Measurements from ENCODE around the gene CARMIL1. TPM values are rescaled to one million over a fixed set of nuclear protein-coding genes. Genes with fewer than 3 reads are reported as not detected.

Gene CARMIL1
- polyA plus RNA-seq, 1 of the 3 experiments (the other 2 are of a cell fraction): 1.7 TPM

- POLR2A ChIA-PET: no interaction called here
- Histone ChIP-seq H2AFZ (ENCODE audit: low read depth) (no peak overlapping the region), H3F3A (replicated peaks; ENCODE audit: insufficient read depth) (no peaks in the 10 kb centered on the region), H3K4me3 (ENCODE audit: low read depth in 2 of 2, low read length in 1 of 2) (no peak overlapping the region), H3K27ac (ENCODE audit: low read depth in 2 of 2, low read length in 1 of 2) (no peak overlapping the region), H4K20me1 (ENCODE audit: insufficient read depth) (no peaks in the 10 kb centered on the region), H3K9me3 (no peaks in the 10 kb centered on the region), H3K79me2 (ENCODE audit: insufficient read depth) (no peaks in the 10 kb centered on the region), H3K27me3 (ENCODE audit: insufficient read depth) (no peaks in the 10 kb centered on the region), H3K9ac (no peak overlapping the region), H3K4me1 (ENCODE audit: control insufficient read depth in 1 of 2, insufficient read depth in 2 of 2, low read depth in 1 of 2, low read length in 1 of 2) (peaks cover 0 to 4% of the 10 kb centered on the region in 2 experiments; a peak in 1 of 4 replicates), H3K4me2 (no peak overlapping the region), H3K9me2 (no peaks in the 10 kb centered on the region), H3K36me3 (replicated peaks in 1 of 2; ENCODE audit: control insufficient read depth in 1 of 2, insufficient read depth in 2 of 2, low read length in 1 of 2) (no peaks in the 10 kb centered on the region)
- CTCF ChIA-PET: no interaction called here
- 39% methylated on average over 4 of the region's 4 CpGs for WGBS (ENCODE audit: low lambda C conversion rate)
- DNase-seq: no peak
- TF ChIP-seq SIN3A (IDR thresholded peaks at IDR 0.05; ENCODE audit: borderline replicate concordance, low read depth, low read length) (no peak), YY1 (IDR thresholded peaks at IDR 0.05; ENCODE audit: low read depth) (no peak), JUND (IDR thresholded peaks at IDR 0.05) (no peak), POLR2AphosphoS5 (IDR thresholded peaks at IDR 0.05; ENCODE audit: low read depth, low read length) (no peak), MEF2A (IDR thresholded peaks at IDR 0.05; ENCODE audit: borderline replicate concordance, low read depth) (no peak), FOSL2 (IDR thresholded peaks at IDR 0.05; ENCODE audit: borderline replicate concordance, low read depth) (no peak), GABPA (IDR thresholded peaks at IDR 0.05; ENCODE audit: low read depth) (no peak), RCOR1 (IDR thresholded peaks at IDR 0.05; ENCODE audit: low read length) (no peak), PBX3 (IDR thresholded peaks at IDR 0.05) (no peak), TAF1 (IDR thresholded peaks at IDR 0.05; ENCODE audit: borderline replicate concordance, low read depth, low read length) (no peak)
- TF ChIP-seq, protein P1, sequence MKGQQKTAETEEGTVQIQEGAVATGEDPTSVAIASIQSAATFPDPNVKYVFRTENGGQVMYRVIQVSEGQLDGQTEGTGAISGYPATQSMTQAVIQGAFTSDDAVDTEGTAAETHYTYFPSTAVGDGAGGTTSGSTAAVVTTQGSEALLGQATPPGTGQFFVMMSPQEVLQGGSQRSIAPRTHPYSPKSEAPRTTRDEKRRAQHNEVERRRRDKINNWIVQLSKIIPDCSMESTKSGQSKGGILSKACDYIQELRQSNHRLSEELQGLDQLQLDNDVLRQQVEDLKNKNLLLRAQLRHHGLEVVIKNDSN (IDR thresholded peaks at IDR 0.05; ENCODE audit: borderline replicate concordance, low read depth): no peak
- TF ChIP-seq, protein P2, sequence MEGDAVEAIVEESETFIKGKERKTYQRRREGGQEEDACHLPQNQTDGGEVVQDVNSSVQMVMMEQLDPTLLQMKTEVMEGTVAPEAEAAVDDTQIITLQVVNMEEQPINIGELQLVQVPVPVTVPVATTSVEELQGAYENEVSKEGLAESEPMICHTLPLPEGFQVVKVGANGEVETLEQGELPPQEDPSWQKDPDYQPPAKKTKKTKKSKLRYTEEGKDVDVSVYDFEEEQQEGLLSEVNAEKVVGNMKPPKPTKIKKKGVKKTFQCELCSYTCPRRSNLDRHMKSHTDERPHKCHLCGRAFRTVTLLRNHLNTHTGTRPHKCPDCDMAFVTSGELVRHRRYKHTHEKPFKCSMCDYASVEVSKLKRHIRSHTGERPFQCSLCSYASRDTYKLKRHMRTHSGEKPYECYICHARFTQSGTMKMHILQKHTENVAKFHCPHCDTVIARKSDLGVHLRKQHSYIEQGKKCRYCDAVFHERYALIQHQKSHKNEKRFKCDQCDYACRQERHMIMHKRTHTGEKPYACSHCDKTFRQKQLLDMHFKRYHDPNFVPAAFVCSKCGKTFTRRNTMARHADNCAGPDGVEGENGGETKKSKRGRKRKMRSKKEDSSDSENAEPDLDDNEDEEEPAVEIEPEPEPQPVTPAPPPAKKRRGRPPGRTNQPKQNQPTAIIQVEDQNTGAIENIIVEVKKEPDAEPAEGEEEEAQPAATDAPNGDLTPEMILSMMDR (IDR thresholded peaks at IDR 0.05): no peak
Measured at GRCh38 chr6:25630508-25631278, 351.5 kb downstream of the CARMIL1 start.

- no peaks in the 10 kb centered on the region for H3F3A ChIP-seq (replicated peaks; ENCODE audit: insufficient read depth)
- no peaks in the 10 kb centered on the region for H3K9me2 ChIP-seq
- H3K4me2 ChIP-seq: no peak overlapping the region
- ChIA-PET POLR2A (no interaction called here), CTCF (interaction anchor here (1.0 kb wide), 1 partner anchor 356 kb away, joined by 3 read pairs; the partner anchor contains the start of gene CARMIL1)
- TF ChIP-seq CHD2 (IDR thresholded peaks at IDR 0.05; ENCODE audit: low read length, partially characterized antibody) (no peak), EP300 (IDR thresholded peaks at IDR 0.05; ENCODE audit: borderline replicate concordance in 1 of 2, low read depth in 1 of 2, low read length in 1 of 2) (no peak), FOXM1 (IDR thresholded peaks at IDR 0.05; ENCODE audit: low read depth) (no peak), YY1 (IDR thresholded peaks at IDR 0.05; ENCODE audit: low read depth) (no peak), JUND (IDR thresholded peaks at IDR 0.05) (no peak), MXI1 (IDR thresholded peaks at IDR 0.05; ENCODE audit: low read depth, low read length) (no peak), MEF2A (IDR thresholded peaks at IDR 0.05; ENCODE audit: borderline replicate concordance, low read depth) (no peak), SMC3 (IDR thresholded peaks at IDR 0.05; ENCODE audit: low read depth, low read length) (no peak), RFX5 (IDR thresholded peaks at IDR 0.05; ENCODE audit: low read length) (no peak), GATA2 (CRISPR knock-in tag; IDR thresholded peaks at IDR 0.05) (no peak), POLR2AphosphoS5 (IDR thresholded peaks at IDR 0.05; ENCODE audit: low read depth, low read length) (no peak), RXRA (IDR thresholded peaks at IDR 0.05; ENCODE audit: borderline replicate concordance, low read depth) (no peak), TEAD4 (IDR thresholded peaks at IDR 0.05; ENCODE audit: borderline replicate concordance, insufficient read depth) (no peak)
- TF ChIP-seq, protein P3, sequence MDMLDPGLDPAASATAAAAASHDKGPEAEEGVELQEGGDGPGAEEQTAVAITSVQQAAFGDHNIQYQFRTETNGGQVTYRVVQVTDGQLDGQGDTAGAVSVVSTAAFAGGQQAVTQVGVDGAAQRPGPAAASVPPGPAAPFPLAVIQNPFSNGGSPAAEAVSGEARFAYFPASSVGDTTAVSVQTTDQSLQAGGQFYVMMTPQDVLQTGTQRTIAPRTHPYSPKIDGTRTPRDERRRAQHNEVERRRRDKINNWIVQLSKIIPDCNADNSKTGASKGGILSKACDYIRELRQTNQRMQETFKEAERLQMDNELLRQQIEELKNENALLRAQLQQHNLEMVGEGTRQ (IDR thresholded peaks at IDR 0.05; ENCODE audit: borderline replicate concordance, low read depth, low read length): no peak
- TF ChIP-seq, protein P1 (IDR thresholded peaks at IDR 0.05; ENCODE audit: borderline replicate concordance, low read depth): no peak
- peaks cover 0 to 18% of the 10 kb centered on the region in 2 experiments; a peak in 2 of 4 replicates for H3K4me1 ChIP-seq (ENCODE audit: control insufficient read depth in 1 of 2, insufficient read depth in 2 of 2, low read depth in 1 of 2, low read length in 1 of 2)
- H2AFZ ChIP-seq (ENCODE audit: low read depth): no peak overlapping the region
- H3K27ac ChIP-seq (ENCODE audit: low read depth in 2 of 2, low read length in 1 of 2): peak overlapping the region in 1 of 2 experiments; percentile 43; a peak in 2 of 4 replicates
- H3K9me3 ChIP-seq: no peaks in the 10 kb centered on the region
- 33% methylated on average over 2 of the region's 2 CpGs for WGBS (ENCODE audit: low lambda C conversion rate)
- H3K27me3 ChIP-seq (ENCODE audit: insufficient read depth): no peaks in the 10 kb centered on the region
- DNase-seq: no peak
- no peak overlapping the region for H3K9ac ChIP-seq
- H3K79me2 ChIP-seq (ENCODE audit: insufficient read depth): no peaks in the 10 kb centered on the region
- H4K20me1 ChIP-seq (ENCODE audit: insufficient read depth): no peaks in the 10 kb centered on the region
- no peak overlapping the region for H3K4me3 ChIP-seq (ENCODE audit: low read depth in 2 of 2, low read length in 1 of 2)
- no peaks in the 10 kb centered on the region for H3K36me3 ChIP-seq (replicated peaks in 1 of 2; ENCODE audit: control insufficient read depth in 1 of 2, insufficient read depth in 2 of 2, low read length in 1 of 2)
Measured at GRCh38 chr6:25635886-25636317, 356.7 kb downstream of the CARMIL1 start.
